NCI-H1436 treated with DMSO at 0.1 percent for 48 hours (cell line): ENCODE results near the gene USH1G.
A peak's percentile ranks its signal among the peaks of the same experiment; 100 is the strongest.
"Not testable (repeated sequence)": the region's sequence is repeated elsewhere in the genome, so short reads cannot be mapped to it uniquely, and the experiment has no call there.

Source experiments
- DNase-seq: peaks from one replicate; lab custom pipeline; 2025; lab: John Stamatoyannopoulos, UW

The USH1G gene

DNA sequence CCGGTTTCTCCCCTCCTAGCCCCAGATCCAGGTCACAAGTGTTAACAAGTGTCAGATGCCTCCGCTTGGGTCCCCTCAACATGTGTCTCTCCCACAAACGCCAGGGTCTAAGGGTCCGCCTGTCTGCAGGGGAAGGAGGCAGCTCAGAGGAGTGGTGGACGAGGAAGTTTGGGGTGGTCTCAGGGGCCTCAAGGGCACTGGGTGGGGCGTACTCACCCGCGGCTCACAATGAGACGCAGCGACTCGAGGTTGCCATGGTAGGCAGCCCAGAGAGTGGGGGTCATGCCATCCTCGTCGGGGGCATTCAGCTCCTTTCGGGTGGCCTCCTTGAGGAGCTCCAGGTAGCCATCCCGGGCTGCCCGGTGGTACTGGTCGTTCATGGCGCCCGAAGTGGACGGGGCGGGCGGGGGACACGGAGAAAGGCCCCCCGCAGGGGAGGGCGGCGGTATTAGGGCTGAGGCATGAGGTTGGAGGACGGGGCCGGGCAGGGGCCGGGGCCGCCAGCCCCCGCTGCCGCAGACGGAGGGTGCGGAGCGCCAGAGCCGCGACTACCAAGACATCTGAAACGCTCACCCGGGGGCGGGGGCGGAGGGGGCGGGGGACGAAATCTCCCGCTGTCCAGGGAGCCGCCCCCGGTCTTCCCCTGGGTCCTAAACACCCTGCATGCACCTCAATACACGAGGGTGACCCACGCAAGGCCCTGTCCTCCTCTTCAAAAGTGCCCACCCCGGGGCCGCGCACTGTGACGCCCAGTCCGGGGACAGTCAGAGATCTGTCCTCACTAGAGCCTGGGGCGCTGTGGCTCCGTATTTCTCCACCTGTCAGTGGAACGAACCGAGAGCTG is at the start of gene USH1G:
Gene USH1G (minus strand): TSS at position 562 of the 844 bp plus-strand sequence. CDS start 182 bp downstream, at position 380.
- DNase-seq, result no peak

DNA sequence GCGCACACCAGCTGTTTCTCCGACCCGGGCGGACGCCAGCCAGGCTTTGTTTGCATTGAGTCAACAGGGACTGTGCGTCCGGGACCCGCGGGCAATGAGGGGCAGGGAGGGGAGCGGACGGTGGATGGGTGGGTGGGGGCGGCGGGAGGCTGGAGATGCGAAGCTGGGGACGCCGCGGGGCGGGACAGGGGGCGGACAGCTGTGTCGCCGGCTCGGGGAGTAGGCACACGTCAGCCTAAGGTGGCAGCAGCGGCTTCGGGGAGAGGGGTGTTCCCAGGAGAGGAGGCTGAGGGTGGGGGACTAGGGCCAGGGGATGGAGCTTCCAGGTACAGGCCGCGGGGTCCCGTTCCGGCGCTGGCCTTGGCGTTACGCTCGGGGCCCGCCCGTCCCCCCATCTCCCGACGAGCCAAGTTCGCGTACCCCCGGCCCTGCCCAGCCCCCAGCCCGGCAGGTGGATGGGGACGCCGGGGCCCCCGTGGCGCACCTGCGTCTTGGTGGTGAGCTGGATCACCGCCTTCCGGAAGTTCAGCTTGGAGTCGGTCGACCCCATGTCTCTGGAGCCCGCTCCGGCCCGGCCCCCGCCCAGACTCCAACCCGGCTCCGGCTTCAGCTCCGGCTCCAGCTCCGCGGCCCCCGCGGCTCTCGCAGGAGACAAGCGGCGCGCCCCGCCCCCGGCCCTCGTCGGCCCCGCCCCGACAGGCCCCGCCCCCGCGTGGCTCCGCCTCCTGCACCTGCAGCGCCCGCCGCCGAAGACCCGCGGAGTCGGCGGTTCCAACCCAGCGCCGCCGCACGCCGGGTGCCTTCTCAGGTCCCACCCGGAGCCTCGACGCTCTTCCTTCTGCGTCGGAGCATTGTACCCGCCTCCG is 49.3 kb upstream of the USH1G start, which contains the start of gene HID1:
Gene HID1 (minus strand): TSS at position 653 of the 866 bp plus-strand sequence. CDS start 103 bp downstream, at position 550.
- DNase-seq, result no peak

GRCh38 chr17:74971842-74972106 is 48.7 kb upstream of the USH1G start:
- DNase-seq, result no peak

GRCh38 chr17:74971069-74971841 is 48.2 kb upstream of the USH1G start:
- DNase-seq, result no peak

DNA sequence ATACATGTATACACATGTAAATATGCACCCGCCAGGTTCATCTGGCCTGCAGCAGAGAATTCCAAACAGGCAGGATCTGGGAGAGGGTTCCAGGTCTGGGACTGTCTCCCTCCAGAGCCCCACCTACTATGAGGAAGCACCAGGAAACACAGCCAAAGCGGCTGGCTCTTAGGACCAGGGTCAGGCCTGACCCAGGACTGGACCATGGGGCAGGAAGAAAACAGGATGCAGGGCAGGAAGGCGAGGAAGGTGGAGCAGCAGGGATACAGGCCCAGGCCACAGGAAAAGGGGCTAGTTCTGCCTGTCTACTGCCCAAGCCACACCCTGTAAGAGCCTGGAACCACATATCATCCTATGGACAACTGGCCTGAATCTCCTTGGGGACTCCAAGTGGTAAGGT is 47.3 kb upstream of the USH1G start:
- DNase-seq, result no peak

DNA sequence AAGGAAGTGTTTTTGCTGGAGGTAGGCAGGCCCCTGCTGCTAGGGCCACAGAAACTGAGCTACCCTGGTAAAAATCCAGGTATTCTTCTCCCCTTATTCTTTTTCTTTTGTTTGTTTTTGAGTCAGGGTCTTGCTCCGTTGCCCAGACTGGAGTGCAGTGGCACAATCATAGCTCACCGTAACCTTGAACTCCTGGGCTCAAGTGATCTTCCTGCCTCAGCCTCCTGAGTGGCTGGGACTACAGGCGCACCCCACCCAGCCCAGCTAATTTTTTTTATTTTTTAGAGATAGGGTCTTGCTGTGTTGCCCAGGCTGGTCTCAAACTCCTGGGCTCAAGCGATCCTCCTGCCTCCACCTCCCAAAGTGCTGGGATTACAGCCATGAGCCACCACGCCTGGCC is 46.4 kb upstream of the USH1G start:
- not testable (repeated sequence) for DNase-seq

DNA sequence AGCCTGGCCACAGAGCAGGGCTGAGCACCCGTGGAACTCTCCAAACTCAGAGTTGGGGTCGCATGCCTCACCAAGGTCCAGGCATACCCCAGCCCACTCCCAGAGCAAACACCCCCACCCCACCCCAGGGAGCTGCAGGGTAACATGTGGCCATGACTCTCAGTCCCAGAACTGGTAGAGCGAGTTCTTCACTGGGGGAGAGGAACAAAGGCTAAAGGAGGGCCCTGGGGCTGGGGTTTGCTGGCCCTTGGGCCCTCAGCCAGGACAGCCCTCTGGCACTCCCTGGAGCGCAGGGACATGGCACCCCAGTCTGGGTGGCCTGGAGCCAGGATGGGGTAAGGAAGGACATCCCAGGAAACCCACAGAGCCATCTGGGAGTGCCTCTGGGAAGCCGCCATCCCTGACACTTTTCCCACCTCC is 45.3 kb upstream of the USH1G start:
- no peak for DNase-seq

DNA sequence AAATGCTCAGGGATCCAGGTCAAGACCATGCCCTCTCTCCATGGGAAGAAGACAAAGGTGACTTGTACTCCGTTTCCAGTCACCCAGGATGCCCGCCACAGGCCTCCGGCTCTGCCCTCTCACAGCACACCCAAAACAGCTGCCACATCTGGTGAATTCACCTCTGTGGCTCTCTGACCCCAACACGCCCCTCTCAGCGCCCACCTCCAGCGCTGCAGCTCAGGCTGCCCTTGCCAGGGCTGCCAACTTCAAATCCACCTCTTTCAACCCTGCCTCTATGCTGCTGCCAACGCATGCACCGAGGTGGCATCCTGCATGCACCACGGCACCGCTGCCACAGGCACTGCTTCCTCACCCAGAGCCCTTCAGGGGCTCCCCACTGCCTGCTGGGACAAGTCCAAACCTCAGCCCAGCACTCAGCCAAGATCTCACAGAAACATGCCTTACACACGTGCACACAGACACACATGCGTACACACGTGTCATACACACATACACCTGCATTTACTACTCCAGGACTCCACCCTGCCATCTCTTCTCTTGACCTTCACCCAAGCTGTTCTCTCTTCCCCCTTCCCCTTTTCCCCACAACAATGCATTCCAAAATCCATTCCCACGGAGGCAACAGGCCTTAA is 42.0 kb upstream of the USH1G start:
- no peak for DNase-seq

GRCh38 chr17:74964246-74964761 is 41.2 kb upstream of the USH1G start:
- DNase-seq, result no peak

GRCh38 chr17:74963656-74964055 is 40.6 kb upstream of the USH1G start:
- DNase-seq, result no peak

- no peak for DNase-seq
Observed at GRCh38 chr17:74962622-74963394, 39.8 kb upstream of the USH1G start.

GRCh38 chr17:74961657-74962350 is 38.7 kb upstream of the USH1G start:
- DNase-seq, result peak; percentile 9

GRCh38 chr17:74960570-74961342 is 37.7 kb upstream of the USH1G start:
- no peak for DNase-seq

- DNase-seq, result no peak
Observed at GRCh38 chr17:74959826-74960515, 36.9 kb upstream of the USH1G start.

DNA sequence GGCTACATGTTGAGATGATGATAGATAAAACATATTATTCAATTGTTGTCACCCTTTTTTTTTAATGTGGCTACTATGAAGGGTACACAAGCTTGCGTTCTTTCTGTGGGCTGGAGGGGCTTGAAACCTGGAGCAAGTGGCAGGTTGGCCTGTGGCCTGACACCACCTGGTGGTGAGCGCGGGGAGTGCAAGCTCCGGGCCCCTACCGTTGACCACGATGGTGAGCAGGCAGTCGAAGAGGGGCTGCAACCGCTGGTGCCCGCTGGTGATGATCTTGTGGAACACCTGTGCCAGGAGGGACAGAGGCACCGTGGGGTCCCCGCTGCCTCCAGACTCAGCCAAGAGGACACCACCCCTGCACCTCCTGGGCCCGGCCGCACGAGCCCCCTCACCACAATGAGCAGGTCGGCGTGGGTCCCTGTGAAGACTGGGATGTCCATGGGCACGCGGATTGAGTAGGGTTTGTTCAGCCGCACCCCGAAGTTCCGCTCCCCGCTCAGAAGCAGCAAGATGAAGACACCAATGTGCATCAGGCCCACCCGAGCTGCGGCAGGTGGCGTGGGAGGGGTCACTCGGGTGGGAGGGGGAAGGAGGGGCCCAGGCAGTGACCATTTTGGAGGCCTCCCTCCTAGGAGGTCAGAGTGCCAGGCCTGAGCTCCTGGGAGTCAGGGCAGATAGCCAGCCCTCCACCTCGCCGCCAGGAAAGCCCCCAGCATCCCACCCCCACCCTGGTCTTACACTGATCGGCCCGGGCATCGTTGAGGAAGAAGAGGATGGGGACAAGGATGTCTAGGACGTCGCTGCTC is 35.1 kb upstream of the USH1G start:
- no peak for DNase-seq

- DNase-seq, result no peak
Observed at GRCh38 chr17:74956093-74956492, 33.0 kb upstream of the USH1G start.

- DNase-seq, result no peak
Observed at GRCh38 chr17:74954665-74955421, 31.8 kb upstream of the USH1G start.
